OCI-LY1 (cell line): ENCODE data around the gene BUD31.
"Not testable (repeated sequence)": the region's sequence is repeated elsewhere in the genome, so short reads cannot be mapped to it uniquely, and the experiment has no call there.

Experiments
- H2AFZ ChIP-seq: fragments of 200-600 bp; sonication (generic), shearing (Covaris generic); 2 replicates; pipeline ENCODE4 v1.6.0; 2014; ENCODE audit warnings: antibody characterized with exemption, mild to moderate bottlenecking, low read length
- H3F3A ChIP-seq: fragments of 200-600 bp; sonication (generic), shearing (Covaris generic); 2 replicates; pipeline ENCODE4 v1.6.0; 2014; ENCODE audit warnings: mild to moderate bottlenecking, antibody characterized with exemption, low read length, moderate library complexity; ENCODE audit not compliant: insufficient read depth
- H3K27ac ChIP-seq: fragments of 200-600 bp; sonication (generic); 2 replicates; pipeline ENCODE4 v1.5.1; 2014; ENCODE audit warnings: low read length, mixed run types, mild to moderate bottlenecking, low read depth; ENCODE audit not compliant: poor library complexity, severe bottlenecking
- H3K27me3 ChIP-seq: fragments of 200-600 bp; sonication (generic); 2 replicates; pipeline ENCODE4 v1.6.0; 2014; ENCODE audit warnings: antibody characterized with exemption, mild to moderate bottlenecking, low read length, moderate library complexity; ENCODE audit not compliant: insufficient read depth
- H3K36me3 ChIP-seq: fragments of 200-600 bp; sonication (generic); 2 replicates; pipeline ENCODE4 v1.6.1; 2014; ENCODE audit warnings: mild to moderate bottlenecking, antibody characterized with exemption, low read length, moderate library complexity, mixed read lengths; ENCODE audit not compliant: insufficient read depth
- H3K4me1 ChIP-seq: fragments of 200-600 bp; sonication (generic); 2 replicates; pipeline ENCODE4 v1.5.1; 2014; ENCODE audit warnings: mild to moderate bottlenecking, low read length, moderate library complexity; ENCODE audit not compliant: insufficient read depth, severe bottlenecking
- H3K4me2 ChIP-seq: fragments of 200-600 bp; sonication (generic), shearing (Covaris generic); 2 replicates; pipeline ENCODE4 v1.6.1; 2014; ENCODE audit warnings: low read length
- H3K4me3 ChIP-seq: fragments of 200-600 bp; sonication (generic); 2 replicates; pipeline ENCODE4 v1.5.1; 2014; ENCODE audit warnings: low read length, low read depth, mild to moderate bottlenecking, mixed read lengths; ENCODE audit not compliant: poor library complexity, severe bottlenecking
- H3K79me2 ChIP-seq: fragments of 200-600 bp; shearing (Covaris generic); 2 replicates; pipeline ENCODE4 v1.6.1; 2016; ENCODE audit warnings: mixed run types, low read length, mixed read lengths; ENCODE audit not compliant: insufficient read depth
- H3K9ac ChIP-seq: fragments of 200-600 bp; sonication (generic), shearing (Covaris generic); 2 replicates; pipeline ENCODE4 v1.6.1; 2014; ENCODE audit warnings: mild to moderate bottlenecking, low read length, mixed read lengths
- H3K9me2 ChIP-seq: fragments of 200-600 bp; sonication (generic), shearing (Covaris generic); 2 replicates; pipeline ENCODE4 v1.6.1; 2014; ENCODE audit warnings: low read depth, mild to moderate bottlenecking, low read length, mixed read lengths
- H3K9me3 ChIP-seq: fragments of 200-600 bp; shearing (Covaris generic); 2 replicates; pipeline ENCODE4 v1.6.1; 2014; ENCODE audit warnings: low read length, mixed read lengths
- H4K20me1 ChIP-seq: fragments of 200-600 bp; sonication (generic), shearing (Covaris generic); 2 replicates; pipeline ENCODE4 v1.6.0; 2016; ENCODE audit warnings: mild to moderate bottlenecking, low read length; ENCODE audit not compliant: insufficient read depth
- CTCF ChIP-seq: fragments of 200-600 bp; sonication (generic), shearing (Covaris generic); IDR thresholded peaks from 2 replicates; pipeline ENCODE4 v1.5.1; 2017; ENCODE audit warnings: mild to moderate bottlenecking, antibody characterized with exemption, low read length, moderate library complexity, mixed read lengths
- EZH2 ChIP-seq: fragments of 200-600 bp; sonication (generic), shearing (Covaris generic); IDR thresholded peaks from 2 replicates; pipeline ENCODE4 v1.8.0; 2017; ENCODE audit warnings: borderline replicate concordance, mixed run types, mild to moderate bottlenecking, antibody characterized with exemption, low read length, moderate library complexity, mixed read lengths

The BUD31 gene

GRCh38 chr7:99374111-99375064 is 34.4 kb upstream of the BUD31 start, which contains the start of gene ARPC1B:
Gene ARPC1B, plus strand, starts transcription at chr7:99374730. Its CDS starts 10,985 bp downstream, at chr7:99385715.
- Histone ChIP-seq H3K9ac (peak within 1 kb of the TSS; percentile 76), H3K4me1 (peaks cover 25% of the 10 kb centered on the region), H3K27me3 (no peaks in the 10 kb centered on the region), H4K20me1 (no peaks in the 10 kb centered on the region), H3K36me3 (peaks cover 26% of the 10 kb centered on the region), H3F3A (peaks cover 6% of the 10 kb centered on the region; the same call in 1 of the 2 replicates), H3K9me2 (no peaks in the 10 kb centered on the region), H3K9me3 (no peaks in the 10 kb centered on the region), H2AFZ (peak within 1 kb of the TSS; percentile 36; the same call in 1 of the 2 replicates), H3K4me3 (peak within 1 kb of the TSS; percentile 79), H3K27ac (peak within 1 kb of the TSS; percentile 41), H3K4me2 (peak within 1 kb of the TSS; percentile 81), H3K79me2 (peaks cover 5% of the 10 kb centered on the region; the same call in 1 of the 2 replicates)
- no peak for TF ChIP-seq EZH2
- no peak for TF ChIP-seq CTCF

GRCh38 chr7:99375070-99375807 is 33.5 kb upstream of the BUD31 start:
- H3K79me2 ChIP-seq = peaks cover 5% of the 10 kb centered on the region; the same call in 1 of the 2 replicates
- peaks cover 14% of the 10 kb centered on the region for H3F3A ChIP-seq
- no peak overlapping the region for H2AFZ ChIP-seq
- H3K4me1 ChIP-seq = peaks cover 34% of the 10 kb centered on the region
- H3K9ac ChIP-seq = peak overlapping the region; percentile 76
- H3K27me3 ChIP-seq = no peaks in the 10 kb centered on the region
- no peaks in the 10 kb centered on the region for H4K20me1 ChIP-seq
- peak overlapping the region; percentile 41 for H3K27ac ChIP-seq
- no peaks in the 10 kb centered on the region for H3K9me2 ChIP-seq
- TF ChIP-seq EZH2 = no peak
- no peak for TF ChIP-seq CTCF
- no peaks in the 10 kb centered on the region for H3K9me3 ChIP-seq
- H3K4me2 ChIP-seq = peak overlapping the region; percentile 81
- peak overlapping the region; percentile 79 for H3K4me3 ChIP-seq
- peaks cover 24% of the 10 kb centered on the region for H3K36me3 ChIP-seq

- H3K4me1 ChIP-seq = peaks cover 50% of the 10 kb centered on the region
- peak overlapping the region; percentile 48 for H3K4me3 ChIP-seq
- peaks cover 47% of the 10 kb centered on the region for H3K36me3 ChIP-seq
- H3K9ac ChIP-seq = peak overlapping the region; percentile 74; the same call in 1 of the 2 replicates
- no peaks in the 10 kb centered on the region for H3K9me2 ChIP-seq
- no peaks in the 10 kb centered on the region for H4K20me1 ChIP-seq
- no peak overlapping the region for H2AFZ ChIP-seq
- no peaks in the 10 kb centered on the region for H3K9me3 ChIP-seq
- peak overlapping the region; percentile 96 for H3K27ac ChIP-seq
- H3F3A ChIP-seq = peaks cover 19% of the 10 kb centered on the region
- H3K79me2 ChIP-seq = peaks cover 17% of the 10 kb centered on the region; the same call in 1 of the 2 replicates
- H3K27me3 ChIP-seq = no peaks in the 10 kb centered on the region
- no peak for TF ChIP-seq EZH2
- no peak for TF ChIP-seq CTCF
- H3K4me2 ChIP-seq = peak overlapping the region; percentile 69; the same call in 1 of the 2 replicates
Measured at GRCh38 chr7:99379043-99379577, 29.7 kb upstream of the BUD31 start.

GRCh38 chr7:99379693-99380031 is 29.1 kb upstream of the BUD31 start:
- Histone ChIP-seq H3K79me2 (peaks cover 17% of the 10 kb centered on the region; the same call in 1 of the 2 replicates), H3K4me1 (peaks cover 55% of the 10 kb centered on the region), H3K27ac (peak overlapping the region; percentile 96), H3K4me3 (peak overlapping the region; percentile 48), H3K9ac (peak overlapping the region; percentile 74), H3K36me3 (peaks cover 52% of the 10 kb centered on the region), H3K4me2 (peak overlapping the region; percentile 69), H3F3A (peaks cover 19% of the 10 kb centered on the region)
- H3K27me3 ChIP-seq, H3K9me2 ChIP-seq, H2AFZ ChIP-seq, H3K9me3 ChIP-seq, H4K20me1 ChIP-seq: not testable (repeated sequence)
